Measurements from ENCODE around the gene JAKMIP1. TPM values are rescaled to one million over a fixed set of nuclear protein-coding genes. Genes with fewer than 3 reads are reported as not detected.

The JAKMIP1 gene
- total RNA-seq, 2 experiments from 2014 or later = 4.0 to 5.1 TPM

DNA sequence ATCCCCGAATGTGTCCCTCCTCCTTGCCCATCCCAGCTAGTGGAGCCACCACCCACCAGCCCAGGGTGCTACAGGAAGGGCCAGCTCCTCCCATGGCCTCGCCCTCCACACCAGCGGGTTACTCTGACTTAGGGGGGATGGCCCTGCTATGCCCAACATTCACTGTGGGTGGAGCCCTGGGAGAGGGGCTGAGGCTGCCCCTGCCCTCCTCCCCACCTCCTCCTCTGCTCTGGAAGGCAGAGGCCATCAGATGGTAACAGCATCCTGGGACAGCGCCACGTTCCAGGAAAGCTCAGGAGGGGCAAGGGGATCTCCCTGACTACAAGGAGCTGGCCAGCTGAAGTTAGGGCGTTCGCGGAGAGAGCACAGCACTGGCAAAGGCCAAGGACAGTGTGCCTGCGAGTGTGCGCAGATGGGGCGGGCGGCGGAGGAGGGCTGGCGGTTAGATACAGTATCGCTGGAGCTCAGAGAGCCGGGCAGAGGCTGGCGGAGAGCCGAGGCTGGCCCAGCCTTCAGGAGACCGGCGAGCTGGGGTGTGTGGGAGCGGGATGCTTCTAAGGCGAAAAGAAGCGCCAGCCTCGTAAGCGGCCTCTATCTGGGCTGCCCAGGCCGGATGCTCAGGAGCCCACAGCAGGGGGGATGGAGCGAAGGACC is 1.5 kb downstream of the JAKMIP1 start:
- no peak overlapping the region for H3K4me2 ChIP-seq (ENCODE audit: low read length)
- BruUV-seq (replicated peaks) = no TSS peak
- POLR2A ChIA-PET = interaction anchor here (0.5 kb wide), 1 partner anchor 1436 kb away, joined by 3 read pairs; no protein-coding TSS in a partner anchor
- H3K27ac ChIP-seq (ENCODE audit: low read depth, low read length, poor library complexity, severe bottlenecking) = no peak overlapping the region
- no peaks in the 10 kb centered on the region for H3K36me3 ChIP-seq (ENCODE audit: insufficient read depth, low read length)
- DNase-seq (ENCODE audit: low spot score) = no peak
- intact Hi-C loops (cut with micrococcal nuclease; ENCODE audit: unreplicated experiment) = no loop called here
- H3K9me3 ChIP-seq (ENCODE audit: low read length) = no peaks in the 10 kb centered on the region
- H3K4me3 ChIP-seq (ENCODE audit: low read depth, low read length, poor library complexity, severe bottlenecking) = no peak overlapping the region
- H3K79me2 ChIP-seq (ENCODE audit: insufficient read depth, low read depth, low read length) = no peaks in the 10 kb centered on the region
- H2AFZ ChIP-seq (ENCODE audit: low read length) = no peak overlapping the region
- no peaks in the 10 kb centered on the region for H3K9me2 ChIP-seq (ENCODE audit: insufficient read depth, low read length)
- H3K4me1 ChIP-seq (ENCODE audit: insufficient read depth, low read length, poor library complexity, severe bottlenecking) = peaks cover 13% of the 10 kb centered on the region
- H4K20me1 ChIP-seq (ENCODE audit: insufficient read depth, low read length) = no peaks in the 10 kb centered on the region
- CTCF ChIA-PET (ENCODE audit: unreplicated experiment) = no interaction called here
- TF ChIP-seq, protein P1, sequence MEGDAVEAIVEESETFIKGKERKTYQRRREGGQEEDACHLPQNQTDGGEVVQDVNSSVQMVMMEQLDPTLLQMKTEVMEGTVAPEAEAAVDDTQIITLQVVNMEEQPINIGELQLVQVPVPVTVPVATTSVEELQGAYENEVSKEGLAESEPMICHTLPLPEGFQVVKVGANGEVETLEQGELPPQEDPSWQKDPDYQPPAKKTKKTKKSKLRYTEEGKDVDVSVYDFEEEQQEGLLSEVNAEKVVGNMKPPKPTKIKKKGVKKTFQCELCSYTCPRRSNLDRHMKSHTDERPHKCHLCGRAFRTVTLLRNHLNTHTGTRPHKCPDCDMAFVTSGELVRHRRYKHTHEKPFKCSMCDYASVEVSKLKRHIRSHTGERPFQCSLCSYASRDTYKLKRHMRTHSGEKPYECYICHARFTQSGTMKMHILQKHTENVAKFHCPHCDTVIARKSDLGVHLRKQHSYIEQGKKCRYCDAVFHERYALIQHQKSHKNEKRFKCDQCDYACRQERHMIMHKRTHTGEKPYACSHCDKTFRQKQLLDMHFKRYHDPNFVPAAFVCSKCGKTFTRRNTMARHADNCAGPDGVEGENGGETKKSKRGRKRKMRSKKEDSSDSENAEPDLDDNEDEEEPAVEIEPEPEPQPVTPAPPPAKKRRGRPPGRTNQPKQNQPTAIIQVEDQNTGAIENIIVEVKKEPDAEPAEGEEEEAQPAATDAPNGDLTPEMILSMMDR (conservative IDR thresholded peaks at IDR 0.05; ENCODE audit: low read length) = no peak
- TF ChIP-seq EZH2phosphoT487 (IDR thresholded peaks at IDR 0.05; ENCODE audit: borderline replicate concordance, low read depth, low read length) = no peak

GRCh38 chr4:6198278-6198677 is 2.1 kb downstream of the JAKMIP1 start:
- TF ChIP-seq EZH2phosphoT487 (IDR thresholded peaks at IDR 0.05; ENCODE audit: borderline replicate concordance, low read depth, low read length) = no peak
- TF ChIP-seq, protein P1 (conservative IDR thresholded peaks at IDR 0.05; ENCODE audit: low read length) = no peak
- H3K79me2 ChIP-seq (ENCODE audit: insufficient read depth, low read depth, low read length) = no peaks in the 10 kb centered on the region
- no peak overlapping the region for H3K27ac ChIP-seq (ENCODE audit: low read depth, low read length, poor library complexity, severe bottlenecking)
- intact Hi-C loops (cut with micrococcal nuclease; ENCODE audit: unreplicated experiment) = no loop called here
- no peaks in the 10 kb centered on the region for H4K20me1 ChIP-seq (ENCODE audit: insufficient read depth, low read length)
- ChIA-PET POLR2A (interaction anchor here (0.7 kb wide), 1 partner anchor 11 kb away, joined by 3 read pairs; no protein-coding TSS in a partner anchor), CTCF (ENCODE audit: unreplicated experiment) (no interaction called here)
- H3K4me3 ChIP-seq (ENCODE audit: low read depth, low read length, poor library complexity, severe bottlenecking) = no peak overlapping the region
- no peak overlapping the region for H3K4me2 ChIP-seq (ENCODE audit: low read length)
- H3K9me3 ChIP-seq (ENCODE audit: low read length) = no peaks in the 10 kb centered on the region
- H3K36me3 ChIP-seq (ENCODE audit: insufficient read depth, low read length) = no peaks in the 10 kb centered on the region
- no peak for DNase-seq (ENCODE audit: low spot score)
- no TSS peak for BruUV-seq (replicated peaks)
- no peak overlapping the region for H2AFZ ChIP-seq (ENCODE audit: low read length)
- peaks cover 13% of the 10 kb centered on the region for H3K4me1 ChIP-seq (ENCODE audit: insufficient read depth, low read length, poor library complexity, severe bottlenecking)
- H3K9me2 ChIP-seq (ENCODE audit: insufficient read depth, low read length) = no peaks in the 10 kb centered on the region

Measured in OCI-LY7 (cell line).